Activated naive CD4-positive, alpha-beta T cell treated with anti-CD3 and anti-CD28 coated beads, Interleukin-2, amount 10 ng/mL, durations not matched to agents 7 days and 5 days (primary cell): ENCODE measurements around the gene TRMT5.

Experiments used
- CTCF ChIA-PET: fragments of 350-600 bp; sonication (Branson Sonifier 250); formaldehyde crosslinking; loops from one replicate; lab custom pipeline; 2021; ENCODE audit warnings: antibody characterized with exemption; lab: Charles Lee
- DNase-seq: peaks from one replicate; pipeline ENCODE4 v3.0.0-alpha.2; 2020
- H3K27ac Mint-ChIP-seq: one replicate; pipeline ENCODE4 v1.8.0; 2021; ENCODE audit warnings: mild to moderate bottlenecking, moderate library complexity, mixed read lengths
- H3K27me3 Mint-ChIP-seq: one replicate; pipeline ENCODE4 v1.8.0; 2021; ENCODE audit warnings: mild to moderate bottlenecking, mixed read lengths
- H3K36me3 Mint-ChIP-seq: one replicate; pipeline ENCODE4 v1.8.0; 2021; ENCODE audit warnings: mixed read lengths
- H3K4me1 Mint-ChIP-seq: one replicate; pipeline ENCODE4 v1.8.0; 2021; ENCODE audit warnings: mixed read lengths
- H3K4me3 Mint-ChIP-seq: one replicate; pipeline ENCODE4 v1.8.0; 2021; ENCODE audit warnings: mild to moderate bottlenecking, moderate library complexity, mixed read lengths
- H3K9me3 Mint-ChIP-seq: one replicate; pipeline ENCODE4 v1.8.0; 2021; ENCODE audit warnings: mixed read lengths

Gene TRMT5

GRCh38 chr14:60945984-60946383 is 34.9 kb downstream of the TRMT5 start:
- DNase-seq, result no peak
- Mint-ChIP-seq H3K27ac (no peak overlapping the region), H3K4me1 (no peaks in the 10 kb centered on the region), H3K27me3 (no peaks in the 10 kb centered on the region), H3K36me3 (no peaks in the 10 kb centered on the region), H3K4me3 (no peak overlapping the region), H3K9me3 (no peaks in the 10 kb centered on the region)
- CTCF ChIA-PET, result no interaction called here

GRCh38 chr14:60944204-60944603 is 36.7 kb downstream of the TRMT5 start:
- no peaks in the 10 kb centered on the region for H3K27me3 Mint-ChIP-seq
- H3K4me3 Mint-ChIP-seq, result no peak overlapping the region
- CTCF ChIA-PET, result no interaction called here
- no peak overlapping the region for H3K27ac Mint-ChIP-seq
- H3K9me3 Mint-ChIP-seq, result no peaks in the 10 kb centered on the region
- H3K36me3 Mint-ChIP-seq, result no peaks in the 10 kb centered on the region
- DNase-seq, result no peak
- H3K4me1 Mint-ChIP-seq, result no peaks in the 10 kb centered on the region

GRCh38 chr14:60943637-60944032 is 37.2 kb downstream of the TRMT5 start:
- H3K27ac Mint-ChIP-seq, result no peak overlapping the region
- H3K4me1 Mint-ChIP-seq, result no peaks in the 10 kb centered on the region
- CTCF ChIA-PET, result no interaction called here
- no peaks in the 10 kb centered on the region for H3K27me3 Mint-ChIP-seq
- DNase-seq, result no peak
- no peaks in the 10 kb centered on the region for H3K36me3 Mint-ChIP-seq
- no peak overlapping the region for H3K4me3 Mint-ChIP-seq
- H3K9me3 Mint-ChIP-seq, result no peaks in the 10 kb centered on the region

- no peaks in the 10 kb centered on the region for H3K36me3 Mint-ChIP-seq
- no peaks in the 10 kb centered on the region for H3K4me1 Mint-ChIP-seq
- no peaks in the 10 kb centered on the region for H3K27me3 Mint-ChIP-seq
- no peak overlapping the region for H3K4me3 Mint-ChIP-seq
- CTCF ChIA-PET, result no interaction called here
- no peaks in the 10 kb centered on the region for H3K9me3 Mint-ChIP-seq
- H3K27ac Mint-ChIP-seq, result no peak overlapping the region
- no peak for DNase-seq
Observed at GRCh38 chr14:60935319-60935718, 45.6 kb downstream of the TRMT5 start.

GRCh38 chr14:60933920-60934655 is 46.8 kb downstream of the TRMT5 start:
- Mint-ChIP-seq H3K36me3 (no peaks in the 10 kb centered on the region), H3K9me3 (no peaks in the 10 kb centered on the region), H3K27me3 (no peaks in the 10 kb centered on the region), H3K4me3 (no peak overlapping the region), H3K27ac (no peak overlapping the region), H3K4me1 (no peaks in the 10 kb centered on the region)
- no peak for DNase-seq
- CTCF ChIA-PET, result no interaction called here

- DNase-seq, result no peak
- CTCF ChIA-PET, result interaction anchor here (0.6 kb wide), 1 partner anchor 48 kb away, joined by 3 read pairs; no protein-coding TSS in a partner anchor
- no peaks in the 10 kb centered on the region for H3K36me3 Mint-ChIP-seq
- no peaks in the 10 kb centered on the region for H3K4me1 Mint-ChIP-seq
- no peaks in the 10 kb centered on the region for H3K27me3 Mint-ChIP-seq
- no peaks in the 10 kb centered on the region for H3K9me3 Mint-ChIP-seq
- H3K4me3 Mint-ChIP-seq, result no peak overlapping the region
- H3K27ac Mint-ChIP-seq, result no peak overlapping the region
Observed at GRCh38 chr14:60931218-60931617, 49.7 kb downstream of the TRMT5 start.

GRCh38 chr14:60926002-60926401 is 54.9 kb downstream of the TRMT5 start:
- Mint-ChIP-seq H3K4me1 (no peaks in the 10 kb centered on the region), H3K36me3 (no peaks in the 10 kb centered on the region), H3K4me3 (no peak overlapping the region), H3K9me3 (no peaks in the 10 kb centered on the region), H3K27ac (no peak overlapping the region), H3K27me3 (no peaks in the 10 kb centered on the region)
- no peak for DNase-seq
- CTCF ChIA-PET, result no interaction called here

GRCh38 chr14:60925286-60925685 is 55.6 kb downstream of the TRMT5 start:
- no peak for DNase-seq
- Mint-ChIP-seq H3K4me1 (no peaks in the 10 kb centered on the region), H3K4me3 (no peak overlapping the region), H3K27me3 (no peaks in the 10 kb centered on the region), H3K9me3 (no peaks in the 10 kb centered on the region), H3K27ac (no peak overlapping the region), H3K36me3 (no peaks in the 10 kb centered on the region)
- CTCF ChIA-PET, result no interaction called here

GRCh38 chr14:60922050-60922449 is 58.8 kb downstream of the TRMT5 start:
- Mint-ChIP-seq H3K4me1 (no peaks in the 10 kb centered on the region), H3K36me3 (no peaks in the 10 kb centered on the region), H3K27ac (no peak overlapping the region), H3K9me3 (no peaks in the 10 kb centered on the region), H3K4me3 (no peak overlapping the region), H3K27me3 (no peaks in the 10 kb centered on the region)
- CTCF ChIA-PET, result no interaction called here
- DNase-seq, result no peak
